Measurements from ENCODE around the gene ATG5. TPM values are rescaled to one million over a fixed set of nuclear protein-coding genes. Genes with fewer than 3 reads are reported as not detected.
"Not testable (repeated sequence)": the region's sequence is repeated elsewhere in the genome, so short reads cannot be mapped to it uniquely, and the experiment has no call there.

Gene ATG5
- polyA plus RNA-seq, 3 donors = 9.8 to 18.6 (median 11.8) TPM

DNA sequence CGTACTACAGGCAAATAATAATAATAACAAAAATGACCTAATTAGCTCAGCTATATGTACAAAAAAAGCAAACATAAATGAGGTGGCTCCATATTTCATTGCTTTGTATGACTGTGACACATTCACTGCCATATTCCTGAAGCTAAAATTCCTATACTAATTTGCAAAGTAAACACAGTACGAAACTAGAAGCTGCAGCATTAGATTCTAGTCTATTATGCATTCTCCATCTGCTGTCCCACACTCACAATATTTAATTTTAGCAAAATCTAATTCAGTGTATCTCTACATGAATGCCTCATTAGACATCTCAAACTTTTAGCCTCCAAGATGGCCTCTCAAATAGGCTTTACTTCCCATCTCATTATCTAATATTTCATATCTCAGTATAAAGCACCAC lies 55.1 kb downstream of the ATG5 start:
- no peak overlapping the region for H3K27ac ChIP-seq (ENCODE audit: low read depth, low read length)
- 92 to 93% (median 92%) methylated on average over 2 of the region's 2 CpGs for WGBS, 3 donors

GRCh38 chr6:106269268-106269919 lies 56.2 kb downstream of the ATG5 start:
- 95 to 99% (median 96%) methylated on average over 39 to 43 of the region's 43 CpGs for WGBS, 3 donors

GRCh38 chr6:106268500-106268899 lies 57.1 kb downstream of the ATG5 start:
- H3K27ac ChIP-seq (ENCODE audit: low read depth, low read length) = not testable (repeated sequence)
- WGBS, 3 donors = 94 to 100% (median 98%) methylated on average over 4 of the region's 4 CpGs

More at GRCh38 chr6:106269268-106269919, 56.2 kb downstream of the ATG5 start:
- H3K27ac ChIP-seq (ENCODE audit: low read depth, low read length) = not testable (repeated sequence)

GRCh38 chr6:106264433-106264832 lies 61.1 kb downstream of the ATG5 start:
- H3K27ac ChIP-seq (ENCODE audit: low read depth, low read length) = not testable (repeated sequence)
- 74 to 96% (median 95%) methylated on average over 2 of the region's 2 CpGs for WGBS, 3 donors

DNA sequence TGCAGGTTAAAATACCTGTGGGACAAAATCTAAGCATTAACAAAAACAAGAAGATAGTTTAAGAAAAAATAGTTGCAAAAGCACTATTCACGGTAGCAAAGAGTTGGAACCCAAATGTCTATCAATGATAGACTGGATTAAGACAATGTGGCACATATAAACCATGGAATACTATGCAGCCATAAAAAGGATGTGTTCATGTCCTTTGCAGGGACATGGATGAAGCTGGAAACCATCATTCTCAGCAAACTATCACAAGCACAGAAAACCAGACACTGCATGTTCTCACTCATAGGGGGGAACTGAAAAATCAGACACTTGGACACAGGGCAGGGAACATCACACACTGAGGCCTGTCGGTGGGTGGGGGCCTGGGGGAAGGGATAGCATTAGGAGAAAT lies 65.8 kb downstream of the ATG5 start:
- not testable (repeated sequence) for H3K27ac ChIP-seq (ENCODE audit: low read depth, low read length)
- WGBS, 3 donors = 96 to 100% (median 97%) methylated on average over 2 of the region's 2 CpGs

DNA sequence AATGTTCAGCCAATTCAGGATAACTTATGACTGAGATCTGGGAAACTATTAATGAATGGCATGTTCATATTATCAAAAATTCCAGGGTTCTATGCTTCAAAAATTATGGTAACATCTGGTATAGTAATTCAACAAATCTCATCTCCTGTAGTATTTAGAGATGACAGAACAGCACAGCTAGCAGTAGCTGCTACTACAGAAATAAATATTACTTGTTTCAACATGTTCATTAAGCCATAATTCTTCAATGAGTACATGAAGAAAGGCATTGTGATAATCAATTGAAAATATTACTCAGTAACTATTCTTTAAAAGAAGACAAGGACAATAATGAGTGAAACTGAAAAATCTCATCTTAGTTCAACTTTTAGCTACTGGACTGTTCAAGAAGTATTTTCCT lies 66.8 kb downstream of the ATG5 start:
- H3K27ac ChIP-seq (ENCODE audit: low read depth, low read length) = no peak overlapping the region

DNA sequence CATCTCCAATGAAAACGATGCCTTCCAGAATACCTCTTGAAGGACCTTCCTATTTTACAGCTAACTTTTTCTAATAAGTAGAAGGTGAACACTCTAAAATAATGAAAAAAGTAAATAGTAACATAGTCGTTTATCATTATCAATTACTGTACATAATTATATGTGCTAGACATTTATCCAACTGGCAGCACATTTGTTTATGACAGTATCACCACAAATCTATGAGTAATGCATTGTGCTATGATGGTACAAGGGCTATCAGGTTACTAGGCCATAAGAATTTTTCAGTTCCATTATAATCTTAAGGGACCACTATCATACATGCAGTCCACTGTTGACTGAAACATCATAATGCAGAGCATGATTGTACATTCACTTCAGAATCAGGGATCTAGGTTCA lies 68.4 kb downstream of the ATG5 start:
- H3K27ac ChIP-seq (ENCODE audit: low read depth, low read length) = no peak overlapping the region
- 63 to 93% (median 93%) methylated on average over 2 of the region's 2 CpGs for WGBS, 3 donors

DNA sequence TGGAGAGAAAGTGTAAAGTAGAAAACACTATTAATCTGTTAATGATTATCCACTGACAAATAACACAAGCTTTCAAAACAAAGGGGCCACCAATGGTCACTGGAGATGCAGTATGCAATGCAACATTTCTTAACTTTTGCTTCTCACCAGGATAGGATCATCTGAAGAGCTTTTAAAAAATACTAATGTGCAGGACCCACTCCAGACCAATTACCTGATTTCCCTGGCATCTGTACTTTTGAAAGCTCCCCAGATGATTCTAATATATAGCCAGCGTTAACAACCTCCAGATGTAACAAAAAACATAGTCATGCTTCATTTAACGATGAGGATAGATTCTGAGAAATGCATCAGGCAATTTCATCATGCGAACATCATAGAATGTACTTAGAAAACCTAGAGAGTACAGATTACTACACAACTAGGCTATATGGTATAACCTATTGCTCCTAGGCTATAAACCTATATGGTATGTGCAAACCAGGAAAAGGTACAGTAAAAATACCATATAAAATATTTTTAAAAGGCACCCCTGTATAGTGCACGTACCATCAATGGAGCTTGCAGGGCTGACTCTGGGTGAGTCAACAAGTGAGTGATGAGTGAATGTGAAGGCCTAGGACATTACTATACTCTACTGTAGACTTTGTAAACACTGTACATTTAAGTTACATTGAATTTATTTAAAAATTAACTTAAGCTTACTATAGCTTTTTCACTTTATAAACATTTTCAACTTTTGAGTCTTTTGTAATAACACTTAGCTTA lies 69.2 kb downstream of the ATG5 start:
- WGBS, 3 donors = 94 to 95% (median 95%) methylated on average over 4 of the region's 4 CpGs

GRCh38 chr6:106255306-106255705 lies 70.3 kb downstream of the ATG5 start:
- H3K27ac ChIP-seq (ENCODE audit: low read depth, low read length) = no peak overlapping the region
- 77 to 88% (median 78%) methylated on average over 3 of the region's 3 CpGs for WGBS, 3 donors

More for the DNA sequence above, 69.2 kb downstream of the ATG5 start:
- H3K27ac ChIP-seq (ENCODE audit: low read depth, low read length) = no peak overlapping the region

- H3K27ac ChIP-seq (ENCODE audit: low read depth, low read length) = no peak overlapping the region
Observed at GRCh38 chr6:106254636-106255035, 70.9 kb downstream of the ATG5 start.

GRCh38 chr6:106253731-106254130 lies 71.8 kb downstream of the ATG5 start:
- no peak overlapping the region for H3K27ac ChIP-seq (ENCODE audit: low read depth, low read length)
- 97% methylated on average over 1 of the region's 1 CpG for WGBS, 3 donors

DNA sequence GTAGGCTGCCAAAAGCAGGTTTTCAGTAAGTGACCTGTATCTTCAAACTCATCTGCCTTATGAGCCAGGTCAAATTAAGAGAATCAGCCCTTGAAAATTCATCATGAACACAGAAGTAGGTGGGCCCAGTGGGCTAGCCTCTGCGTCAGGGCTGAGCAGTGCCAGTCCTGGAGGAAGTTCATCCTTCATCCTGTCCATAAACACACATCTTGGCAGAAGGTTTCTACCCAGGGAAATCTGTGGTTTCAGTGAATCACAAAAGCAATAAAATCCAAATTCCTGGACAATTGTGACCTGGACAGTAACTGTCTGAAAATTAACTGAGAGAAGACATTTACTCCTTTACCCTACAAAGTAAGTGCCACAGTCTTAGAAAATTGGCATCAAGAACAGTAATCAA lies 72.4 kb downstream of the ATG5 start:
- no peak overlapping the region for H3K27ac ChIP-seq (ENCODE audit: low read depth, low read length)
- 64 to 76% (median 73%) methylated on average over 1 of the region's 1 CpG for WGBS, 3 donors

DNA sequence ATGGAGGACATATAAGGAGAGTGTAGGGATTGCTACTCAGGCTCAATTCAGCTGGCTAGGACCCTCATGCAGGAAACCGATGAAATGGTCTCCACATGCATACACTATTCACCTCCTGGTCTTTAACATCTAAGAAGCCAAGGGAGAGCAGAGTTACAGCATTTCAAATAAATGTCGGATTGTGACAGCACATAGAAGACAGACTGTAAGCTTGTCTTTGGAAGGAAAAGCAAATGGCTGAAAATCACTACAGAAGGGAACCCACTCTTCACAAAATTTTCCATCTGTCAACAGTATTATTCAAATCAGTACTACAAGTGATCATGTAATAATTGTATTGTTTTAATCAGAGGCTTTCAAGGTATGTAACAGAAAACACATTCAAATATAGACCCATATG lies 72.9 kb downstream of the ATG5 start:
- 92 to 97% (median 93%) methylated on average over 2 of the region's 2 CpGs for WGBS, 3 donors
- H3K27ac ChIP-seq (ENCODE audit: low read depth, low read length) = no peak overlapping the region

DNA sequence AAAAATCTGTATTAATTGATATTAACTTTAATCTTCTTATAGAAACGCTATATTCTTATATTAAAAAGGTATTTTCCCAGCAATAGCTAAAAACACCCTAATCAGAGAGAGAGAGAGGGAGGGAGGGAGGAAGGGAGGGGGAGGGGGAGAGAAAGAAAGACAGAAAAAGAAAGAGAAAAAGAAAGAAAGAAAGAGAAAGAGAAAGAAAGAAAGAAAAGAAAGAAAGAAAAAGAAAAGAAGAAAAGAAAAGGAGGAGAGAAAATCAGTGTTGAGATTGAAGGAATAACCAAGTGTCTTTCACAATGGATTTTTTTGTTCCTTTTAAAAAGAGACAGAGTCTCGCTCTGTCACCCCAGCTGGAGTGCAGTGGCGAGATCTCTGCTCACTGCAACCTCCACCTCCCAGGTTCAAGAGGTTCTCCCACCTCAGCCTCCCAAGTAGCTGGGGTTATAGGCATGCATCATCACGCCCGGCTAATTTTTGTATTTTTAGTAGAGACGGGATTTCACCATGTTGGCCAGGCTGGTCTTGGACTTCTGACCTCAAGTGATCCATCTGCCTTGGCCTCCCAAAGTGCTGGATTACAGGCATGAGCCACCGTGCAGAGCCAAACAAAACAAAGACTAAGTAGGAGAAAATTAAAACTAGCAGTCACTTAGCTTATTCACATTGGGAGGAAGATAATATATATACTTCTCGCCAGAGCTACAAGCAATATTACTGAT lies 73.9 kb downstream of the ATG5 start:
- not testable (repeated sequence) for H3K27ac ChIP-seq (ENCODE audit: low read depth, low read length)
- WGBS, 3 donors = 91 to 96% (median 91%) methylated on average over 8 of the region's 8 CpGs

GRCh38 chr6:106250953-106251352 lies 74.6 kb downstream of the ATG5 start:
- WGBS, 3 donors = 83 to 98% (median 95%) methylated on average over 4 of the region's 4 CpGs
- H3K27ac ChIP-seq (ENCODE audit: low read depth, low read length) = no peak overlapping the region

- H3K27ac ChIP-seq (ENCODE audit: low read depth, low read length) = no peak overlapping the region
- WGBS, 3 donors = 81 to 90% (median 82%) methylated on average over 1 of the region's 1 CpG
Observed at GRCh38 chr6:106249658-106250057, 75.9 kb downstream of the ATG5 start.

DNA sequence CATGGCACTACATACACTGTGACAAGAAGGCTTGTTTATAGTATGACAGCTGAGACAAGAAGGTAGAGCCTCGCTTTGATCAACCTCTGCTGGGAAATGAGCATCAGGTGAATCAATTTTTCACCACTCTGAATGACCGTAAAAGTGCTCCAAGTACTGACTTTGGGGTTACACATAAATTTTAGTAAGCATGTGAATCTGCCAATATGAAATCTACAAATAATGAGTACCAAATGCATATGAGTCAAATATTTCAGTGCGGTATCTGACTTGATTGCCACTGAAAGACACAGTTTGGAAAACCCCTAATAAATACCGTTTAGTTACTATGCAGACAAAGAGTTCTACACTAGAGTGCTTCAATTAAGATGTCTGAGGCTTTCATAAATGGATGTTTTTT lies 77.8 kb downstream of the ATG5 start:
- 89 to 94% (median 94%) methylated on average over 4 of the region's 4 CpGs for WGBS, 3 donors
- no peak overlapping the region for H3K27ac ChIP-seq (ENCODE audit: low read depth, low read length)

DNA sequence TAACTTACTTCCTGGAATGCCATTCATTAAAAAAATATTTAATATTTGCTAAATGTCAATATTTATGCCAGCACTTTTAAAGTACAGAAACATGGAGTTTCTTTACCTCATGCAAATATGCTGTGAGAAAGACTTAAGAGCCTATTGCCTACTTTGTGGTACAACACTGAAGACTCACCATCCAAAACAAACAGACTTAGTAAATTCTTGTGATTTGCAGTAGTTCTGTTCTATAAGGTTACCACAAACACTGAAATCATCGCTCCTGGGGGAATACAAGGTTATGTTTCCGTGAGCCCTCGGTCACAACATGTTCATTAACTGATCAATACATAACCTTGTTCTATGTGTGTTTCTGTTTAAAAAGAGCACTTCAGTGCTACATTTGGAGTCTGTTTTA lies 78.3 kb downstream of the ATG5 start:
- 59 to 95% (median 90%) methylated on average over 3 of the region's 3 CpGs for WGBS, 3 donors
- H3K27ac ChIP-seq (ENCODE audit: low read depth, low read length) = no peak overlapping the region

DNA sequence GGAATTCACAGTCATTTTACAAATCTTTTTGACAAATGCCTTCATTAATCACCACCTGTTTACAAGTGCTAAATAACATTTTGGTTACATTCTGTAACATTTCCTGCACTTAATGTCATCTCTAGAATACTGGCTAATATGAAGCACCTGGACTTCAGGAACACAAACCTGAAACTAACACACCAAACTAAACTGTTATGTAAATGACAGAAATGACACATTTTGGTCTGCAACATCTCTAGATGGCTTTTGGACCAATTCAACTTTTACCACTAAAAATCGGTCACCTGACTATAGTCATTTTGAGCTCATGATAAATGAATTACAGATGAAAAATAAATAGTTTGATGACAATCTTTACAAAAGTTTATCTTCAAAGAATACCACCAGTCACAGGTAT lies 80.6 kb downstream of the ATG5 start:
- 93 to 96% (median 95%) methylated on average over 1 of the region's 1 CpG for WGBS, 3 donors
- no peak overlapping the region for H3K27ac ChIP-seq (ENCODE audit: low read depth, low read length)
